HepG2 (cell line): ENCODE data around the gene ZBED3. TPM values are rescaled to one million over a fixed set of nuclear protein-coding genes. Genes with fewer than 3 reads are reported as not detected.

Experiments
- GATA4 ChIP-seq: sonication (generic); IDR thresholded peaks from 2 replicates; pipeline ENCODE4 v1.6.1; 2016; ENCODE audit warnings: antibody characterized with exemption, low read depth, borderline replicate concordance
- HMG20B ChIP-seq: conservative IDR thresholded peaks from 2 replicates; pipeline ENCODE4 v1.6.1; 2016; ENCODE audit warnings: missing genetic modification reagents, missing compliant biosample characterization
- HMGA1 ChIP-seq: sonication (generic); formaldehyde crosslinking; conservative IDR thresholded peaks from 2 replicates; pipeline ENCODE4 v1.4.0; 2020; ENCODE audit warnings: missing genetic modification reagents
- KLF12 ChIP-seq: sonication (generic); formaldehyde crosslinking; IDR thresholded peaks from 2 replicates; pipeline ENCODE4 v1.4.0; 2020; ENCODE audit warnings: missing genetic modification reagents, borderline replicate concordance
- TGIF2 ChIP-seq: IDR thresholded peaks from 2 replicates; pipeline ENCODE4 v1.6.1; 2016; ENCODE audit warnings: control low read depth, missing compliant biosample characterization
- ZNF282 ChIP-seq: fragments of 450-650 bp; IDR thresholded peaks from 2 replicates; pipeline ENCODE4 v1.6.1; 2018; ENCODE audit not compliant: partially characterized antibody
- ZNF430 ChIP-seq: sonication (generic); formaldehyde crosslinking; IDR thresholded peaks from 2 replicates; pipeline ENCODE4 v1.9.0; 2021; ENCODE audit warnings: mild to moderate bottlenecking, missing genetic modification reagents
- ZNF772 ChIP-seq: sonication (generic); formaldehyde crosslinking; IDR thresholded peaks from 2 replicates; pipeline ENCODE4 v1.5.0; 2020; ENCODE audit warnings: mild to moderate bottlenecking, missing genetic modification reagents
- polyA plus RNA-seq, 8 experiments: library from polyadenylated mRNA; depleted of rRNA in 3 of 8; stranded (reverse) in 7 of 8; unstranded in 1 of 8; fragments of >200 nt; fragmentation: Illumina TruSeq in 4 of 8; extraction: Trizol in 4 of 8; gene quantifications; 2 replicates each; pipeline versions ENCODE4 v1.2.1 to v1.2.3, GENCODE V29; 2011 to 2016; ENCODE audit warnings: low read depth in 4 of 8, missing spikeins in 1 of 8, mixed read lengths in 1 of 8; ENCODE audit not compliant: insufficient read depth in 1 of 8
- total RNA-seq, 5 experiments: library from RNA; depleted of rRNA; stranded (reverse); fragments of >200 nt; fragmentation: Illumina TruSeq; extraction: Trizol; gene quantifications; 2 replicates each; pipeline ENCODE4 v1.2.3, GENCODE V29; 2016; ENCODE audit warnings: low read depth in 1 of 5
- TF ChIP-seq, protein P1 (sequence below): sonication (generic); formaldehyde crosslinking; IDR thresholded peaks from 2 replicates; pipeline ENCODE4 v1.4.0; 2020; ENCODE audit warnings: missing genetic modification reagents

ZBED3 gene
- total and polyA plus RNA-seq, 2 of the 13 experiments (the other 11 are each of a cell fraction or from before 2014, with no cell fraction given): 2.3 to 8.1 TPM

DNA sequence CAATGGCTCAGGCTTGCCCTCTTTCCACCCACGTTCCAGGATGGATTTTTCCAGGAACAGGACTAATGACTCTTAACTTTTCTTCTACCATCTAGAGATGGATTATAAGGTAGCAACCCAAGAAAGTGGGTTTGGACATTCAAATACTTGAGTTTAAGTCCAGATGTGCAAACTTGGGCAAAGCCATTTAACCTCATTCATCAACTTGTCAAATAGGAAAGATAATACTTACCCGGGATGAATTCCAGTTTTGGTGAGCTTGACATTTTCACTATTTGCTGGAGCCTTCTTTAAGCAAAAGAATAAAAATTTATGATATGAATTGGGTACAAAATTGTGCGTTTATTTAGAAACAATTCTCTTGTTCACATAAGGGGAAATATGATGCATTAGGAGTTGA lies 44.3 kb upstream of the ZBED3 start (continued):
- TF ChIP-seq, protein P1, sequence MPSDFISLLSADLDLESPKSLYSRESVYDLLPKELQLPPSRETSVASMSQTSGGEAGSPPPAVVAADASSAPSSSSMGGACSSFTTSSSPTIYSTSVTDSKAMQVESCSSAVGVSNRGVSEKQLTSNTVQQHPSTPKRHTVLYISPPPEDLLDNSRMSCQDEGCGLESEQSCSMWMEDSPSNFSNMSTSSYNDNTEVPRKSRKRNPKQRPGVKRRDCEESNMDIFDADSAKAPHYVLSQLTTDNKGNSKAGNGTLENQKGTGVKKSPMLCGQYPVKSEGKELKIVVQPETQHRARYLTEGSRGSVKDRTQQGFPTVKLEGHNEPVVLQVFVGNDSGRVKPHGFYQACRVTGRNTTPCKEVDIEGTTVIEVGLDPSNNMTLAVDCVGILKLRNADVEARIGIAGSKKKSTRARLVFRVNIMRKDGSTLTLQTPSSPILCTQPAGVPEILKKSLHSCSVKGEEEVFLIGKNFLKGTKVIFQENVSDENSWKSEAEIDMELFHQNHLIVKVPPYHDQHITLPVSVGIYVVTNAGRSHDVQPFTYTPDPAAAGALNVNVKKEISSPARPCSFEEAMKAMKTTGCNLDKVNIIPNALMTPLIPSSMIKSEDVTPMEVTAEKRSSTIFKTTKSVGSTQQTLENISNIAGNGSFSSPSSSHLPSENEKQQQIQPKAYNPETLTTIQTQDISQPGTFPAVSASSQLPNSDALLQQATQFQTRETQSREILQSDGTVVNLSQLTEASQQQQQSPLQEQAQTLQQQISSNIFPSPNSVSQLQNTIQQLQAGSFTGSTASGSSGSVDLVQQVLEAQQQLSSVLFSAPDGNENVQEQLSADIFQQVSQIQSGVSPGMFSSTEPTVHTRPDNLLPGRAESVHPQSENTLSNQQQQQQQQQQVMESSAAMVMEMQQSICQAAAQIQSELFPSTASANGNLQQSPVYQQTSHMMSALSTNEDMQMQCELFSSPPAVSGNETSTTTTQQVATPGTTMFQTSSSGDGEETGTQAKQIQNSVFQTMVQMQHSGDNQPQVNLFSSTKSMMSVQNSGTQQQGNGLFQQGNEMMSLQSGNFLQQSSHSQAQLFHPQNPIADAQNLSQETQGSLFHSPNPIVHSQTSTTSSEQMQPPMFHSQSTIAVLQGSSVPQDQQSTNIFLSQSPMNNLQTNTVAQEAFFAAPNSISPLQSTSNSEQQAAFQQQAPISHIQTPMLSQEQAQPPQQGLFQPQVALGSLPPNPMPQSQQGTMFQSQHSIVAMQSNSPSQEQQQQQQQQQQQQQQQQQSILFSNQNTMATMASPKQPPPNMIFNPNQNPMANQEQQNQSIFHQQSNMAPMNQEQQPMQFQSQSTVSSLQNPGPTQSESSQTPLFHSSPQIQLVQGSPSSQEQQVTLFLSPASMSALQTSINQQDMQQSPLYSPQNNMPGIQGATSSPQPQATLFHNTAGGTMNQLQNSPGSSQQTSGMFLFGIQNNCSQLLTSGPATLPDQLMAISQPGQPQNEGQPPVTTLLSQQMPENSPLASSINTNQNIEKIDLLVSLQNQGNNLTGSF: no peak
- TF ChIP-seq KLF12 (CRISPR knock-in tag): no peak
- no peak for TF ChIP-seq HMG20B (CRISPR knock-in tag)
- TF ChIP-seq ZNF772 (CRISPR knock-in tag): no peak
- no peak for TF ChIP-seq HMGA1 (CRISPR knock-in tag)
- no peak for TF ChIP-seq GATA4
- TF ChIP-seq ZNF282: no peak
- TF ChIP-seq ZNF430 (CRISPR knock-in tag): no peak
- no peak for TF ChIP-seq TGIF2 (CRISPR knock-in tag)
